Uterus (tissue), 4 donors: ENCODE data around the gene OOSP3. TPM values are rescaled to one million over a fixed set of nuclear protein-coding genes. Genes with fewer than 3 reads are reported as not detected.
"Not testable (repeated sequence)": the region's sequence is repeated elsewhere in the genome, so short reads cannot be mapped to it uniquely, and the experiment has no call there.

Experiments used
- DNase-seq, 2 donors: peaks; one replicate each; pipeline ENCODE4 v3.0.0-alpha.2; 2019 to 2020
- H3K27ac ChIP-seq, 2 donors: fragments of 200-600 bp; sonication (generic); 1 replicate in 1 of 2; 2 replicates in 1 of 2; pipeline ENCODE4 v1.5.1; 2016 to 2018
- H3K27me3 ChIP-seq, 2 donors: fragments of 200-600 bp; sonication (generic); one replicate each; pipeline ENCODE4 v1.5.1; 2018 to 2019; ENCODE audit warnings: control low read depth in 1 of 2
- H3K36me3 ChIP-seq, 2 donors: fragments of 200-600 bp; sonication (generic); one replicate each; pipeline ENCODE4 v1.5.1; 2019; ENCODE audit warnings: control low read depth in 1 of 2
- H3K4me1 ChIP-seq, 2 donors: fragments of 200-600 bp; sonication (generic); one replicate each; pipeline ENCODE4 v1.5.1; 2018 to 2019; ENCODE audit warnings: control low read depth in 1 of 2
- H3K4me3 ChIP-seq, 2 donors: fragments of 200-600 bp; sonication (generic); 1 replicate in 1 of 2; 2 replicates in 1 of 2; pipeline ENCODE4 v1.5.1; 2018 to 2019; ENCODE audit warnings: mild to moderate bottlenecking in 1 of 2
- H3K9me3 ChIP-seq, 2 donors: fragments of 200-600 bp; sonication (generic); one replicate each; pipeline ENCODE4 v1.5.1; 2019; ENCODE audit warnings: control low read depth in 1 of 2
- POLR2A ChIP-seq, 2 donors: fragments of 450-650 bp; IDR thresholded peaks; one replicate each; pipeline ENCODE4 v1.6.1; 2016; ENCODE audit warnings: antibody characterized with exemption in 2 of 2, mild to moderate bottlenecking in 1 of 2, moderate library complexity in 1 of 2
- intact Hi-C: fragments of 100-400 bp; cut with DNase I; formaldehyde crosslinking; loops from one replicate; pipeline ENCODE4 v1.15.1; 2023; ENCODE audit warnings: low total_unique reads
- total RNA-seq, 4 donors: library from RNA; depleted of rRNA in 3 of 4; stranded (reverse); fragments of >200 nt in 3 of 4; gene quantifications; one replicate each; pipeline versions ENCODE4 v1.1.0 to v1.2.4, GENCODE V29; 2014 to 2023
- TF ChIP-seq, protein P1 (sequence below), 4 experiments: fragments of 200-600 bp in 2 of 4; fragments of 450-650 bp in 2 of 4; sonication (generic) in 2 of 4; IDR thresholded peaks; one replicate each; pipeline ENCODE4 v1.5.1; 2016 to 2019; ENCODE audit warnings: antibody characterized with exemption in 4 of 4, mild to moderate bottlenecking in 2 of 4, moderate library complexity in 1 of 4
- donor health status: DM: yes; HTN: yes; CAD: no.

Gene OOSP3
- total RNA-seq, 4 donors from 2014 or later, result not detected

DNA sequence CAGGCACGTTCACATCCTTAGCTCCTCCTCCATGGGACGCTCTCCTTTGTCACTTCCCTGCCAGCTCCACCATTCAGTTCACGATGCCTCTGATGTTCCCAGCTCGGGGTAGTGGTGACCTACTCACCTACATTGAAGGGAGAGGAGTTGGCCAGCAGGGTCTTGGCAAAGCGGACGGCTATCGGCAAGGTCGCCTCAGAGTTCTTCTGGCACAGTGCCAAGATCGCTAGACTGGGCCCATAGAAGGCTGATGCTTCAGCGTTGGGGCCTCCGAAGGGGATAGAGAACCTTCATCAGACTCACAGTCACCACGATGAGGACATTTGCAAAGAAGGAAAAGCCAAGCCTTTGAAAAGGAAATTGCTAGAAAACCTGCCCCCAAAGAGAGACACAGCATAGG is 36.3 kb upstream of the OOSP3 start:
- Histone ChIP-seq H3K9me3 (no peaks in the 10 kb centered on the region), H3K36me3 (no peaks in the 10 kb centered on the region), H3K4me3 (no peak overlapping the region), H3K4me1 (no peaks in the 10 kb centered on the region), H3K27me3 (no peaks in the 10 kb centered on the region), H3K27ac (no peak overlapping the region)
- no peak for DNase-seq
- intact Hi-C loops, result no loop called here
- no peak for TF ChIP-seq POLR2A (IDR thresholded peaks at IDR 0.05)
- TF ChIP-seq, protein P1, sequence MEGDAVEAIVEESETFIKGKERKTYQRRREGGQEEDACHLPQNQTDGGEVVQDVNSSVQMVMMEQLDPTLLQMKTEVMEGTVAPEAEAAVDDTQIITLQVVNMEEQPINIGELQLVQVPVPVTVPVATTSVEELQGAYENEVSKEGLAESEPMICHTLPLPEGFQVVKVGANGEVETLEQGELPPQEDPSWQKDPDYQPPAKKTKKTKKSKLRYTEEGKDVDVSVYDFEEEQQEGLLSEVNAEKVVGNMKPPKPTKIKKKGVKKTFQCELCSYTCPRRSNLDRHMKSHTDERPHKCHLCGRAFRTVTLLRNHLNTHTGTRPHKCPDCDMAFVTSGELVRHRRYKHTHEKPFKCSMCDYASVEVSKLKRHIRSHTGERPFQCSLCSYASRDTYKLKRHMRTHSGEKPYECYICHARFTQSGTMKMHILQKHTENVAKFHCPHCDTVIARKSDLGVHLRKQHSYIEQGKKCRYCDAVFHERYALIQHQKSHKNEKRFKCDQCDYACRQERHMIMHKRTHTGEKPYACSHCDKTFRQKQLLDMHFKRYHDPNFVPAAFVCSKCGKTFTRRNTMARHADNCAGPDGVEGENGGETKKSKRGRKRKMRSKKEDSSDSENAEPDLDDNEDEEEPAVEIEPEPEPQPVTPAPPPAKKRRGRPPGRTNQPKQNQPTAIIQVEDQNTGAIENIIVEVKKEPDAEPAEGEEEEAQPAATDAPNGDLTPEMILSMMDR (IDR thresholded peaks at IDR 0.05), result no peak

DNA sequence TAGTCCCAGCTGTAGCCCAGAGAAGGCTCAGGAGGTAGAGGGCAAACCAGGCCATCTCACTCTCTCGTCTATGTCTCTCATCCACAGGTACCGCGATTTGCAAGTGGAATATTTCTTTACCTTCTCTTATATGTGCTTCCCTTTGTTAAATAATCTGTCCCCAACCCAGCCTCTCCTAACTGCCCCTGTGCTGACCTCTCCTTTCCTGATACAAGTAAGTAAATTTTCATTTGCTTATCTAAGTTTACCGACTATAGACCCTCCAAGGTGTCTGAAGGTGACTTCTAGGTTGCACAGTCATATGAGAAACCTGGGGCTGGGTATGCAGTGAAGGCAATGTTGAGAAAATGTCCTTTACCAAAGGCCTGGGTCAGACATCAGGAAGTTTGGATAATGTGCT is 33.2 kb upstream of the OOSP3 start, which contains the start of gene CBLIF:
TSS of gene CBLIF (minus strand) at position 101 of the 400 bp plus-strand sequence. CDS start at position 55, 46 bp downstream.
- intact Hi-C loops, result no loop called here
- Histone ChIP-seq H3K4me1 (no peaks in the 10 kb centered on the region), H3K36me3 (no peaks in the 10 kb centered on the region), H3K4me3 (no peak within 1 kb of the TSS), H3K27ac (no peak within 1 kb of the TSS), H3K9me3 (no peaks in the 10 kb centered on the region), H3K27me3 (no peaks in the 10 kb centered on the region)
- no peak for DNase-seq
- no peak for TF ChIP-seq POLR2A (IDR thresholded peaks at IDR 0.05)
- TF ChIP-seq, protein P1 (IDR thresholded peaks at IDR 0.05), result no peak

DNA sequence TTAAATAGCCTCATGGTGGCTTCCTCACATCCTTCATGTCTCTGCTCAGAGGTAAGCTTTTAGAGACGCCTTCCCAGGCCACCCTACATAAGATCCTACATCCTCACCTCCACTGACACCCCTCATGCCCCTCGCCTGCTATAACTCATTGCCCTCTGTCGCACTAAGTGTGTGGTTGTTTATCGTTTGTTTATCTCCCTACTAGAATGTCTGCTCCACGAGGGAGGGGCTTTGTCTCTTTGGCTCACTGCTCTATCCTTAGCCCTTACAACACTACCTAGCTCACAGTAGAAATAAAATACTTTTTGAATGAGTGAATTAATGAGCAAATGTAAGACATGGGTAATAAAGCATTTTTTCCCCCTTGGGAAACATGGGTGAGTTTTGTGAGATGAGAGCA is 32.0 kb upstream of the OOSP3 start:
- no peak overlapping the region for H3K4me3 ChIP-seq
- intact Hi-C loops, result no loop called here
- no peaks in the 10 kb centered on the region for H3K9me3 ChIP-seq
- no peaks in the 10 kb centered on the region for H3K4me1 ChIP-seq
- no peaks in the 10 kb centered on the region for H3K36me3 ChIP-seq
- TF ChIP-seq POLR2A (IDR thresholded peaks at IDR 0.05), result no peak
- TF ChIP-seq, protein P1 (IDR thresholded peaks at IDR 0.05), result no peak
- no peak overlapping the region for H3K27ac ChIP-seq
- no peaks in the 10 kb centered on the region for H3K27me3 ChIP-seq
- no peak for DNase-seq

DNA sequence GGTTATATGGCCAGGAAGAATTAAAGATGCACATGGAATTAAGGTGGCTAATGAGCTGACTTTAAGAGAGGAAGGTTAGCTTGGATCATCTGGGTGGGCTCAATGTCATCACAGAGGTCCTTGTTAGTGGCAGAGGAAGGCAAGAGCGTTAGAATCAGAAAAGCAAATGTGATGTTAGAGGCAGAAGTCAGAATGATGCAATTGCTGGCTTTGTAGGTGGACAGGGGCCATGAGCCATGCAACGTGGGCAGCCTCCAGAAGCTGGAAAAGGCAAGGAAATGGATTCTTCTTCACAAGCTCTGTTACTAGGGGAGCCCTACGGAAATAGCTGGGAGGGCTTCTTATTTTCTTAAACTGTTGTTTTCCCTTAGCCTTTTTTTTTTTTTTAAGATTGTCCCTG is 31.0 kb upstream of the OOSP3 start:
- Histone ChIP-seq H3K36me3 (no peaks in the 10 kb centered on the region), H3K27ac (no peak overlapping the region), H3K4me1 (no peaks in the 10 kb centered on the region), H3K9me3 (no peaks in the 10 kb centered on the region), H3K4me3 (no peak overlapping the region), H3K27me3 (no peaks in the 10 kb centered on the region)
- no peak for DNase-seq
- TF ChIP-seq, protein P1 (IDR thresholded peaks at IDR 0.05), result no peak
- no peak for TF ChIP-seq POLR2A (IDR thresholded peaks at IDR 0.05)
- intact Hi-C loops, result no loop called here

DNA sequence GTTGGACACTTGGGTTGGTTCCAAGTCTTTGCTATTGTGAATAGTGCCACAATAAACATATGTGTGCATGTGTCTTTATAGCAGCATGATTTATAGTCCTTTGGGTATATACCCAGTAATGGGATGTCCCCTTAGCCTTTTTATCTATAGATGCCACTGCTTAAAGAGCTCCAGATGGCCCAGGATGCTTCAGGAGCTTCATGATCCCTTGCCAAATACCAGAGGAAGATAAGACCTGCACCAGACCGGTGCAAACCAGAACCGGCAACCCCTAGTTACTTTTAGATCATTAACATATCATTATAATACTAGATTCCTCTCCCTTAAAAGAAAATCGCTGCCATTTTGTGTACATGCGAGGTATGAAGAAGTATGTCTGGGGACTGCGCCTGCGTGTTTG is 30.1 kb upstream of the OOSP3 start:
- intact Hi-C loops, H3K27me3 ChIP-seq, DNase-seq, H3K9me3 ChIP-seq, H3K36me3 ChIP-seq, H3K4me1 ChIP-seq, H3K4me3 ChIP-seq, H3K27ac ChIP-seq: not testable (repeated sequence)

DNA sequence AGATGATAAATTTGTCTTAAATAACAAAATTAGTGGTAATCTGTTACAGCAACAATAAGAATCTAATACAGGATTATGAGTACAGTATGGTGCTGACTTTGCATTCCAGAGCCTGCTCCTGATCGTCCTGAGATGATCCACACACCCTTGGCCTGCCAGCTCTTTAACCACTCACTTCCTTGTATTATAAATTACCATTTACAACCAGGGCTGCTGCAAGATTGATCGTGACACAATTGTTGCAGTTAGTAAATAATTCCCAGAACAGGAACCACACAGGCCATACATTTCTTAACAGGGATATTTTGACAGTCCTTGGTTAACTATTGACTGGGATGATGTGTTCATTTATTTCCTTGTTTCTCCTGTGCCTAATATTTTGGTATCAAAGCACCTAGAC is 29.5 kb upstream of the OOSP3 start:
- Histone ChIP-seq H3K4me3 (no peak overlapping the region), H3K27ac (no peak overlapping the region), H3K9me3 (no peaks in the 10 kb centered on the region), H3K27me3 (no peaks in the 10 kb centered on the region), H3K36me3 (no peaks in the 10 kb centered on the region), H3K4me1 (no peaks in the 10 kb centered on the region)
- DNase-seq, result no peak
- intact Hi-C loops, result no loop called here
- no peak for TF ChIP-seq POLR2A (IDR thresholded peaks at IDR 0.05)
- TF ChIP-seq, protein P1 (IDR thresholded peaks at IDR 0.05), result no peak

DNA sequence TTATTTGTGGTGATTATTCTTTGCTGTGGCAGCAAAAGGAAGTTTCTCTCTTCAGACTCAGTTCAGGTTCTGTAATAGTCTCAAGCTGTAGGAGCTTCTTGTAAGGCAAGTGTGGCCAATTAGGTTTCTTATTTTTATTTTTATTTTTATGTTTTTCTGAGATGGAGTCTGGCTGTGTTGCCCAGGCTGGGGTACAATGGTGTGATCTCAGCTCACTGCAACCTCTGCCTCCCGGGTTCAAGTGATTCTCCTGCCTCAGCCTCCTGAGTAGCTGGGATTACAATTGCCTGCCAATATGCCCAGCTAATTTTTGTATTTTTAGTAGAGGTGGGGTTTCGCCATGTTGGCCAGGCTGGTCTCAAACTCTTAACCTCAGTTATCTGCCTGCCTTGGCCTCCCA is 29.0 kb upstream of the OOSP3 start:
- intact Hi-C loops, H3K9me3 ChIP-seq, H3K27me3 ChIP-seq, H3K36me3 ChIP-seq, H3K4me1 ChIP-seq, H3K27ac ChIP-seq, DNase-seq, H3K4me3 ChIP-seq: not testable (repeated sequence)

DNA sequence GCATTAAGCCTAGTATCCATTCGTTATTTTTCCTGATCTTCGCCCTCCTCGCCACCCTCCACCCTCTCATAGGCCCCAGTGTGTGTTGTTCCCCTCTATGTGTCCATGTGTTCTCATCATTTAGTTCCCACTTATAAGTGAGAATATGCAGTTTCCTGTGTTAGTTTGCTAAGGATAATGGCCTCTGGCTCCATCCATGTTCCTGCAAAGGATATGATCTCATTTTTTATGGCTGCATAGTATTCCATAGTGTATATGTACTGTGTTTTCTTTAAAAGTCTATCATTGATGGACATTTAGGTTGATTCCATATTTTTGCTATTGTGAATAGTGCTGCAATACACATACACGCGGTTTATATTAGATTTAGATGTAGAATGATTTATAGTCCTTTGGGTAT is 27.2 kb upstream of the OOSP3 start:
- H3K27ac ChIP-seq, H3K27me3 ChIP-seq, intact Hi-C loops, H3K4me3 ChIP-seq, DNase-seq, H3K9me3 ChIP-seq, H3K4me1 ChIP-seq, H3K36me3 ChIP-seq: not testable (repeated sequence)
